ENCODE measurements around the gene C11orf91.
A peak's percentile ranks its signal among the peaks of the same experiment; 100 is the strongest.
"Not testable (repeated sequence)": the region's sequence is repeated elsewhere in the genome, so short reads cannot be mapped to it uniquely, and the experiment has no call there.

The C11orf91 gene, protein sequence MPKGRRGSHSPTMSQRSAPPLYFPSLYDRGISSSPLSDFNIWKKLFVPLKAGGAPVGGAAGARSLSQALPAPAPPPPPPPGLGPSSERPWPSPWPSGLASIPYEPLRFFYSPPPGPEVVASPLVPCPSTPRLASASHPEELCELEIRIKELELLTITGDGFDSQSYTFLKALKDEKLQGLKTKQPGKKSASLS

DNA sequence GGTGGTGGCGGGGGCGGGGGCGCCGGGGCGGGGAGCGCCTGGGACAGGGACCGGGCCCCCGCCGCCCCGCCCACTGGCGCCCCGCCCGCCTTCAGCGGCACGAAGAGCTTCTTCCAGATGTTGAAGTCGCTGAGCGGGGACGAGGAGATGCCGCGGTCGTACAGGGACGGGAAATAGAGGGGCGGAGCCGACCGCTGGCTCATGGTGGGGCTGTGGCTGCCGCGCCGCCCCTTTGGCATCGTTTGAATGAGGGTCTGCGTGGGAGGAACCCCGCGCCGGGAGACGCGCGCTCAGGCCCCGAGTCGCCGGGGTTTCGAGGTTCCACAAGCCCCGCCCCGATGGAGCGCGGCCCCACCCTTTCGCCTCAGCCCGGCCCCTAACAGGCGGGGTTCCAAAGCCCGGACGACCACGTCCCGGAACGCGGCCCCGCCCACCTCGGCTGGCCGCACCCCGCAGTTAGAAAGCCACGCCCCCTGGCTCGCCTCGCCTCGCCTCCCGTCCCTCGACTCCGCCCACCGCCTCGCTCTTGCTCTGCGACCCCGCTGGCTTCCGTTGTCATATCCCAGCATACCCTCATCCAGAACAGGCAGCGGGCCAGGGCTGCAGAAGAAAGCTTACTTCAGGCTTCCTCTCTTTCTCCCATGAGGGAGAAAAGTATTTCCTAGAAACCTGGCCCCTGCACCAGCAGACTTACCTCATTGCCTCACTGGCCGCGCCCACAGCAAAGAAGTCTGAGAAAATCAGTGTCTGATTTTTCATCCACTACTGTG, at the start of gene C11orf91:
Gene C11orf91 (minus strand): TSS at position 325 of the 770 bp plus-strand sequence. CDS start 86 bp downstream, at position 239.
- peak; percentile 91 for DNase-seq

- DNase-seq = peak; percentile 10
These were observed 47.4 kb upstream of the C11orf91 start for GRCh38 chr11:33747979-33748378.

DNA sequence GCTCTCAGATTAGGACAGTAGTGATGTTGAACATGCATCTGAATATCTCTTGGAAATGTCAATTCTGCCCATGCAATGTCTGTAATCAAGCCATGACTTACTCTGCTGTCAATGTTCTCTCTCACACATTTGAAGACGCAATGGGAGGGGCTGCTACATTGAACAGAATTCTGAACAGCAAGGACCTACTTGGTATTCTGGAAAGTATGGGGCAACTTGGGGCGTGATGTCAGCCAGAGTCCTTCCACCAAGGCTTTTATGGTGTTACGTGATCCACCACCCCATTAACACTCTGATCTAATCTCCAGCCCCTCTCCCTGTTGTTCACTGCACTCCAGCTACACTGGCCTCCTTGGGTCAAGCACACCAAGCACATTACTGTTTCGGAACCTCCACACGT, 42.7 kb upstream of the C11orf91 start:
- no peak for DNase-seq

- peak; percentile 44 for DNase-seq
These were observed 41.7 kb upstream of the C11orf91 start for GRCh38 chr11:33742249-33742851.

DNA sequence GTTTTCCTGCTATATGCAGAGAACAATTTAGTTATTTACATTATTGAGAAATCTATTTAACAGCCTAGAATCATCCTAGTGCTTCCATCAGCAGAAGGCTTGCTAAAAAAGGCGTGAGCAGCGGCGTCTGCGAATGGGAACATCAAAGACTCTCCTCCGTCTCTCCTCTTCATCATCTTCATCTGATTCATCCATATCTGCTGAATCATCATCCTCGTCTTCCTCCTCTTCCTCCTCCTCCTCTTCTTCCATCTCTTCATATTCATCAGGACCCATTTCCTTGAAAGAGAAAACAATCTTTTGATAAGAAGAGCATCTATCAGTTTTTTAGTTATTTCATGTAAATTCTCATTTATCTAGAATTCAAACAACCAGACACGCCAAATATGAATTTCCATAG, 41.2 kb upstream of the C11orf91 start:
- no peak for DNase-seq

GRCh38 chr11:33737362-33737821, 36.8 kb upstream of the C11orf91 start:
- peak; percentile 17 for DNase-seq

DNA sequence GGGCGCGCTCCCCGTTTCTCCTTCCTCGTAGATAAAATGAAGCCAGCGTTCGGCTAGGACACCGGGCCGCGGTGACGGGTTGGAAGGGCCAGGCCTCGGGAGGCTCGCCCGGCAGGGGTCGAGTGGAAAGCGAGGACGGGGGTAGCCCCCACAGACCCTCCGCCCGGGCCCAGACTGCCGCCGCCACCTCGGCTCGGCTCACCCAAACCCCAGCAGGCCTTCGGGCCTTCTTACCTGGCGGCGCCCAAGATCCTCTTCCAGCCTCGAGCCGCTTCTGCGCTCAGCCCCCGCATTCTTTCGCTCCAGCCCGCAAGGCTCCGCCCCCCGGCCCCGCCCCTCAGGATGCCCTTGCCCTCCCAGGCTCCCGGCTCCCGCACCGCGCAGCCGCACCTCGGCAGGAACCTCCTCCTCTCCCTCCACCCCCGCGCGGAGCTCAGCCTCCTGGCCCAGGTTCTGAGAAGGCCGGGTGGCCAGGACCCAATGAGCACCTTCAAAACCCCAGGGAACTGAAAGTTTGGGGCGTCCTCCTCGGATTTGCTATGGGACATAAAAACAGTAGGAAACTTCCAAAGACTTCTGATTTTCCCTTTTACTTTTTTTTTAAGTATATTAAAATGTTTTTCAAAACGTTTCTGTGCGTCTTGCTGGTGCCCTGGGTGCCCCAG, 35.7 kb upstream of the C11orf91 start, which contains the start of gene CD59:
Gene CD59 (minus strand): TSS at position 276 of the 665 bp plus-strand sequence. CDS start 13,978 bp downstream, outside the sequence.
- peak; percentile 90 for DNase-seq

DNA sequence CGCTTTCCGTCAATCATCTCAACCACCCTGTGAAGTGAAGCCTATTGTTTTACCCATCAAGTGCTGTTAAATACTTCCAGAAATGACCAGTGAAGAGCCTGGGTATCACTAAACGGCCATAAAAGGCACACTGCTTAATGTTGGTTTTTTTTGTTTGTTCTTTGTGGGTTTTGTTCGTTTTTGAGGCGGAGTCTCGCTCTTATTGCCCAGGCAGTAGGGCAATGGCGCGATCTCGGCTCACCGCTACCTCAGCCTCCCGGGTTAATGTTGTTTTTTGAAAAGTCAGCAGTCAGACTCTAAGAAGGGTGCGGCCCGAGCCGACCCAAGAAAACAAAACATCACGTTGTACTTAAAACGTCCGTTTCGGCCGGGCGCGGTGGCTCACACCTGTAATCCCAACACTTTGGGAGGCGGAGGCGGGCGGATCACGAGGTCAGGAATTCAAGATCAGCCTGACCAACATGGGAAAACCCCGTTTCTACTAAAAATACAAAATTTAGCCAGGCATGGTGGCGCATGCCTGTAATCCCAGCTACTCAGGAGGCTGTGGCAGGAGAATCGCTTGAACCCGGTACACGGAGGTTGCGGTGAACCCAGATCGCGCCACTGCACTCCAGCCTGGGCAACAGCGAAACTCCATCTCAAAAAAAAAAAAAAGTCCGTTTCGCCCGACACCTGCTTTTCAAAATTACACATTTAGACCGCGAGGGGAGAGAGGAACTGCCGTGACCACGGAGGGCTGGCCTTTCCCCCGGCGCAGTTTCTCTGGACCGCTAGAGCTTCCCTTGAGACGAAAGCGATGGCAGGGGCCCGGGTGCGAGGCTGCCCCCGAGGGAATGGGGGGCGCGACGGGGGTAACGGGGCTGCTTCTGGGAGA, 34.9 kb upstream of the C11orf91 start:
- DNase-seq = peak; percentile 48

DNA sequence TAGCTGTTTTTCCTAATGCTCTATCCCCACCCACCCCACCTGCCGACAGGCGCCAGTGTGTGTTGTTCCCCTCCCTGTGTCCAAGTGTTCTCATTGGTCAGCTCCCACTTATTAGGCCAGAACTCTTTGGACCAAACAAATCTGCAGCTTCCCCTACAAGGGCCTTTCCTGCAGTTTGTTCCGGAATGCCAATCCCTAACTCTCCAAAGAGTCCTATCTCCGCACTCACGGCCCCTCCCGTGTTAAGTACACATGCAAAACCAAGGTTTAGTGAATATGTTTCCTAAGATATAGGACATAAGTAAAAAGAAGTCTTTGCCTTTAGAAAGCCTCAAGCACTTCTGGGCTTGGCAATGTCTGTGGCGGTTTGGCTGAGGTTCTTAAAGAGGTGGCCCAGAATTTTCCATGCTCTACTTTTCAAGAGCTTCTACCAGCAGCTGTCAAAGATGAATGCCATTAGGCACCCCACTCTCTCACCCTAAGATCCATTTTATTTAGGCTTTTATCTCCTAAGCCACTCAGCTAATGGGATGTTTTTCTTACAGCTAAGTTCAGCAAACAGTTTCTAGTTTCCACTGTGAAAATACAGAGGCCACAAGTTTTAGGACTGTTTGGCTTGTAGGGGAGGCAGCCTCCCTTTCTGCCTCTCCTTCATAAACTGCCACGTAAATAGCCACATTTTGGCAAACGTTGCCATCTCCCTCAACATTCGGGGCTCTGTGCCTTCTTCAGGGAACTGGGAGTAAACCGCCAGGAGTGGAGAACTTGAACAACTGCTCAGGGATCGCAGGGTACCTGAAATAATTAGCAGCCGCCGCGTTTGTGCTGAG, 34.0 kb upstream of the C11orf91 start:
- DNase-seq = peak; percentile 29

DNA sequence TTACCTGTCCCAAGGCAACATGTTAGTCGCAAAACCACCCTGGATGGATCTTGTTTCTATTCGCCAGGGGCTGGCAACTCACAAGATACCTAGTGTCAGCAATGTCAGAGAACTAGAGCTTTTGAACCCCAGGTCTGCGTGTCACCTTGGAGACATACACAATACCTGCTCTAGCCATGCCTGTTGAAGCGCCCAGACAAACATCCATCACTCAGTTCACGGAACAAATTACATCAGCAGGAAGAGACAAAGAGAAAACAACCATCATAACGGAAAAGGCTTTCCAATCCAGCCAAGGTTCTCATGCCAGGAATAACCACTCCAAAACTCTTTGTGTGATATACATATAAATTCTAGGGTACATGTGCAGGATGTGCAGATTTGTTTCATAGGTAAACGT, 33.4 kb upstream of the C11orf91 start:
- DNase-seq = no peak

DNA sequence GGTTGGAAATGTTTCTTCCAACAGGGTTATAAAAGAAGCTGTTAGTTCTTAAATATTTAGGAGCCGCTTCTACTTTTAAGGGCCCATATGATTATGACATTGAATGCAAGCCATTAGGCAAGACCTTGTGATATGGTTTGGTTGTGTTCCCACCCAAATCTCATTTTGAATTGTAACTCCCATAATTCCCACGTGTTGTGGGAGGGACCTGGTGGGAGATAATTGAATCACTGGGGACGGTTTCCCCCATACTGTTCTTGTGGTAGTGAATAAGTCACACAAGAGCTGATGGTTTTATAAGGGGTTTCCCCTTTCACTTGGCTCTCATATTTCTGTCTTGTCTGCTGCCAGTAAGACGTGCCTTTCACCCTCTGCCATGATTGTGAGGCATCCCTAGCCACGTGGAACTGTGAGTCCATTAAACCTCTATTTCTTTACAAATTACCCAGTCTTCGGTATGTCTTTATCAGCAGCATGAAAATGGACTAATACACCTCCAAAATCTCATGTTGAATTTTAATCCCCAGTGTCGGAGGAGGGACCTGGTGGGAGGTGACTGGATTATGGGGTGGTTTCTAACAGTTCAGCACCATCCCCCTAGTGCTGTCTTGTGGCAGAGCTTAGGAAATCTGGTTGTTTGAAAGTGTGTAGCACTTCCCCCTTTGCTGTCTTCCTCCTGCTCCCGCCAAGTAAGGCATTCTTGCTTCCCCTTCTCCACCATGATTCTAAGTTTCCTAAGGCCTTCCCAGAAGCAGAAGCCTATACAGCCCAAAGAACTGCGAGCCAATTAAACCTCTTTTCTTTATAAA, 31.3 kb upstream of the C11orf91 start:
- DNase-seq = no peak

GRCh38 chr11:33730716-33731115, 30.1 kb upstream of the C11orf91 start:
- DNase-seq = no peak

- DNase-seq = not testable (repeated sequence)
These were observed 28.5 kb upstream of the C11orf91 start for GRCh38 chr11:33729072-33729664.

- not testable (repeated sequence) for DNase-seq
These were observed 26.9 kb upstream of the C11orf91 start for GRCh38 chr11:33727539-33727938.

DNA sequence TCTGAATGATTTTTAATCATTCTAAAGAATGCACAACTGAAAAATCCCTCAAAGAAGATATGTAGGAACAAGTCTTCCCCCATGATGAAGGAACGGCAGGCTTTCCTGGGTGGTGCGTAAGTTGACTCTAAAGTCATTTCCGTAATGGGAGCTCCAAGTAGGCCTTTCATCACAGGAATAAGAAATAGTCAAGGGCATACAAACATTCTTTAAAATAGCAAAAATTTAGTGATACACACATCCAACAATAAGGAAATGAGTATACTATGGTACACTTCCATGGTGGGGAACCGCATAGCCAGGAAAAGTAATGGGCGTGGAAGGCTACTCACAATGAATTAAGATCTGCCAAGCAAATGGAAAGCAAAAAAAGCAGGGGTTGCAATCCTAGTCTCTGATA, 24.9 kb upstream of the C11orf91 start:
- DNase-seq = no peak

GRCh38 chr11:33724644-33725035, 24.0 kb upstream of the C11orf91 start:
- DNase-seq = peak; percentile 52

DNA sequence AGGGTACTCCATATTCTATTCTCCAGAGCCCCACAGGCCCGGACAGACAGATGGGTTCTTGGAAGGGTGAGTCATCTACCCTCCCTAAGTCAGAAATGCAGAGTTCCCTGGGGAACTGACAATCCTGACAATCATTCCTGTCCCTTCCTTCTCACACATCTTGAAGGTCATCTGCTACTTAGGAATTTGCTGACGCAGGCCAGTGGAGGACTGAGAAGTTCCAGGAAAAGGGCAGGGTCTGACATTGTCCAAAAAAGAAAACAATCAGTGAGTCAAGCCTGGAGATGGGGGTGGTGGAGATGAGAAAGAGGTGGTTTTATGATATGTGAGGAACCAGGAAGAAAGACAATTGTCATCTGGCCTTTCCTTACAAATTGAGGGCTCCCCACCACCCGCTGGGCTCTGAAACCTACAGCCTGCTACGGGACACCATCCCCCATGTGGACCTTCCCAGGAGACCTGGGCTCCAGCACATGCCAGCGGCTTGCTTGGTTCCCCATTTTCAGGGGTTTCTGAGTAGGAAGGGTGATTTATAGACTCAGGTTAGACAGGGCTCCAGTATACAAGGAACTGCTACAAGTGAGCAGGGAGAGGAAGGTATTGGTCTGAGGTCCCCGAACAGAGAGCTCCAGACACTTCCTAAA, 22.7 kb upstream of the C11orf91 start:
- peak; percentile 82 for DNase-seq

DNA sequence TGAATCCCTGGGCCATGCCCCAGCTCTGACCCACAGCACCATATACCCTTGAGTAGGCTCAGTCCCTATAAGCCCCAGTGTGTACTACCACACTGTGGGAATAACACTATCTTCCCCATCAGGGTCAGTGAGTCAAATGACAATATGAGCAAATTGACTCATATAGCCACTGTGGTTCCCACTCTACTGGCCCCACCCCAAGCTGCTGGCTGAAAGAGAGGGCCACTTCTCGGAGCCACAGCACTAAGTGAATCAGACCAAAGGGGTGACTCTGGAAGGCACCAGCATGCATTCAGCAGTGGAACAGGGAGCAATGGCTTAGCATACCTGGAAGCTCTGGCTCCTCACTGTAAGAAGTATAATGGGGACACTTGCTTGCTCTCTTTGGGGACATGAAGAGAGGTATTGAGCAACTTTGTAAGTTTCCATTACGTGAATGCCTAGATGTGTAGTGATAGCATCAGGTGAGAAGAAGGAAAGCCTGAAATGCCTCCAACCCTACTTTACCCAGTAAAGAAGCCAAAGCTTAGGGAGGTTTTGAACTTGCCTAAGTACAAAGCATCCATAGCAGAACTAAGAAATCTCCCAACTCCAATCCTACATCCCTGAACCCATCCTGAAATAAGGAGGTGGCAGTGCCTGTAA, 22.1 kb upstream of the C11orf91 start:
- peak; percentile 82 for DNase-seq

GRCh38 chr11:33721984-33722383, 21.4 kb upstream of the C11orf91 start:
- no peak for DNase-seq
